Keratinocyte (primary cell): ENCODE results near the gene WT1.

ENCODE experiments used
- EZH2 ChIP-seq: IDR thresholded peaks from one replicate; pipeline ENCODE4 v1.6.1; 2012; ENCODE audit warnings: inconsistent platforms, mild to moderate bottlenecking, low read length, moderate library complexity
- TF ChIP-seq, protein P1 (sequence below), 3 experiments: IDR thresholded peaks in 1 of 3; conservative IDR thresholded peaks in 1 of 3; optimal IDR thresholded peaks in 1 of 3; 2 replicates in 2 of 3; 3 replicates in 1 of 3; pipeline versions ENCODE3 to v1.5.1; 2011; ENCODE audit warnings: low read length in 3 of 3, mild to moderate bottlenecking in 3 of 3, moderate library complexity in 2 of 3, control low read depth in 1 of 3, inconsistent platforms in 1 of 3; ENCODE audit not compliant: insufficient read depth in 2 of 3; ENCODE audit errors: extremely low read depth in 1 of 3

DNA sequence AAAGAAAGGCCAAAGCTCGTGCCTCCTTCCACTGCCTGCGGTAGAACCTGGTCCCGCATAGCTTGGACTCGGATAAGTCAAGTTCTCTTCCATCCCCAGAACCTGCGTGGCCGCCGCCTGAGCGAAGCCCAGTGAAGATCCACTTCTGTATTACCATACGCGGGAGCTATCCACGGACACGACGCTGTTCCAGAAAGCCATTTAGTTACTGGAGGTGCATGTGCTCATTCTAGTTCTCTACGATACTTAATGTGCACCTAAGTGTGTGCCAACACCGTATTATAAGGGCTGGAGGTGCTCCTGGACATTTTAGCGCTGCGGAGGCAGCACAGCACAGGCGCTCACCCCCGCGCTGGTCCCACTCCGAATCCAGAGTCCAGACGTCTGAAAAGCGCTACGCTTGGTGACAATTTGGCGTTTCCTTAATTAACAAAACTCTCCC is 1.4 kb downstream of the WT1 start:
- TF ChIP-seq, protein P1, sequence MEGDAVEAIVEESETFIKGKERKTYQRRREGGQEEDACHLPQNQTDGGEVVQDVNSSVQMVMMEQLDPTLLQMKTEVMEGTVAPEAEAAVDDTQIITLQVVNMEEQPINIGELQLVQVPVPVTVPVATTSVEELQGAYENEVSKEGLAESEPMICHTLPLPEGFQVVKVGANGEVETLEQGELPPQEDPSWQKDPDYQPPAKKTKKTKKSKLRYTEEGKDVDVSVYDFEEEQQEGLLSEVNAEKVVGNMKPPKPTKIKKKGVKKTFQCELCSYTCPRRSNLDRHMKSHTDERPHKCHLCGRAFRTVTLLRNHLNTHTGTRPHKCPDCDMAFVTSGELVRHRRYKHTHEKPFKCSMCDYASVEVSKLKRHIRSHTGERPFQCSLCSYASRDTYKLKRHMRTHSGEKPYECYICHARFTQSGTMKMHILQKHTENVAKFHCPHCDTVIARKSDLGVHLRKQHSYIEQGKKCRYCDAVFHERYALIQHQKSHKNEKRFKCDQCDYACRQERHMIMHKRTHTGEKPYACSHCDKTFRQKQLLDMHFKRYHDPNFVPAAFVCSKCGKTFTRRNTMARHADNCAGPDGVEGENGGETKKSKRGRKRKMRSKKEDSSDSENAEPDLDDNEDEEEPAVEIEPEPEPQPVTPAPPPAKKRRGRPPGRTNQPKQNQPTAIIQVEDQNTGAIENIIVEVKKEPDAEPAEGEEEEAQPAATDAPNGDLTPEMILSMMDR (optimal IDR thresholded peaks at IDR 0.05 in 1 of 3, IDR thresholded peaks at IDR 0.05 in 1 of 3, conservative IDR thresholded peaks at IDR 0.05 in 1 of 3; ENCODE audit: extremely low read depth in 1 of 3, insufficient read depth in 2 of 3, low read length in 3 of 3): no peak
- peak; percentile 55 for TF ChIP-seq EZH2
